SK-N-SH treated with all-trans-retinoic acid at 6 μM for 48 hours (cell line): Measurements from ENCODE around the gene PLD1.

Experiments
- ARNTL ChIP-seq: fragments of 450-650 bp; formaldehyde crosslinking; IDR thresholded peaks from 2 replicates; pipeline ENCODE4 v1.5.0; 2020; ENCODE audit warnings: low read depth, mild to moderate bottlenecking, moderate library complexity, borderline replicate concordance
- ESRRG ChIP-seq: fragments of 250-450 bp; sonication (Bioruptor Pico); IDR thresholded peaks from 2 replicates; pipeline ENCODE4 v1.6.1; 2021; ENCODE audit warnings: mild to moderate bottlenecking
- PATZ1 ChIP-seq: fragments of 250-450 bp; sonication (Bioruptor Pico); IDR thresholded peaks from 2 replicates; pipeline ENCODE4 v1.8.0; 2020; ENCODE audit warnings: mild to moderate bottlenecking, moderate library complexity, borderline replicate concordance
- RARB ChIP-seq: fragments of 250-450 bp; sonication (Bioruptor Pico); IDR thresholded peaks from 2 replicates; pipeline ENCODE4 v1.8.0; 2021; ENCODE audit warnings: mild to moderate bottlenecking, moderate library complexity
- ZFP30 ChIP-seq: fragments of 450-650 bp; formaldehyde crosslinking; IDR thresholded peaks from 2 replicates; pipeline ENCODE4 v1.5.0; 2022; ENCODE audit warnings: mild to moderate bottlenecking, moderate library complexity

DNA sequence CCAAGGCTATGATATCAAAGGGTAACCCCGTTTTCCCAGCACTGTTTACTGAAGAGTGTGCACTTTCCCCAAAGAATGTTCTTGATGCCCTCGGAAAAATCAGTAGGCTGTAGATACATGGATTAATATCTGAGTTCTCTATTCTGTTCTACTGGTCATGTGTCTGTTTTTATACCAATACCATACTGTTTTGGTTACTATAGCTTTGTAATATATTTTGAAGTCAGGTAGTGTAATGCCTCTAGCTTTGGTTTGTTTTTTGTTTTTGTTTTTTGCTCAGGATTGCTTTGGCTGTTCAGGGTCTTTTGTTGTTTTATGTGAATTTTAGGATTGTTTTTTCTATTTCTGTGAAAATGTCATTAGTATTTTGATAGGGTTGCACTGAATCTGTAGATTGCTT, 95.1 kb downstream of the PLD1 start:
- TF ChIP-seq ARNTL (CRISPR knock-in tag) = no peak
- no peak for TF ChIP-seq PATZ1
- TF ChIP-seq RARB (CRISPR knock-in tag) = no peak
- TF ChIP-seq ESRRG (CRISPR knock-in tag) = no peak
- no peak for TF ChIP-seq ZFP30
